K562 (cell line): ENCODE measurements around the gene RAB6A. TPM values are rescaled to one million over a fixed set of nuclear protein-coding genes. Genes with fewer than 3 reads are reported as not detected.

ENCODE experiments used
- CREB5 ChIP-seq: fragments of 250-450 bp; sonication (Bioruptor Pico); IDR thresholded peaks from 2 replicates; pipeline ENCODE4 v1.5.0; 2020; ENCODE audit warnings: mild to moderate bottlenecking
- ZMIZ1 ChIP-seq, 2 experiments: fragments of 150-350 bp in 1 of 2; IDR thresholded peaks; 2 replicates each; pipeline ENCODE4 v1.6.1; 2012 to 2016; ENCODE audit warnings: low read depth in 2 of 2, low read length in 2 of 2, mild to moderate bottlenecking in 1 of 2, moderate library complexity in 1 of 2
- ZNF197 ChIP-seq: fragments of 200-800 bp; sonication (Bioruptor generic); IDR thresholded peaks from 2 replicates; pipeline ENCODE4 v1.6.1; 2016; ENCODE audit warnings: low read depth, missing genetic modification characterization, missing compliant biosample characterization
- ZNF239 ChIP-seq: fragments of 250-450 bp; sonication (Bioruptor Pico); IDR thresholded peaks from 2 replicates; pipeline ENCODE4 v1.4.0; 2020; ENCODE audit warnings: mild to moderate bottlenecking
- ZNF407 ChIP-seq: fragments of 450-650 bp; IDR thresholded peaks from 2 replicates; pipeline ENCODE4 v1.6.1; 2016; ENCODE audit warnings: low read depth
- polyA plus RNA-seq, 8 experiments: library from polyadenylated mRNA; depleted of rRNA in 4 of 8; stranded (reverse) in 5 of 8; unstranded in 3 of 8; fragments of >200 nt; fragmentation: Nextera tagmentation in 2 of 8; fragmentation: Illumina TruSeq in 1 of 8; extraction: Ambion mirVana in 2 of 8; extraction: Trizol in 1 of 8; gene quantifications; 2 replicates each; pipeline versions ENCODE4 v1.2.1 to v1.2.3, GENCODE V29; 2011 to 2014; ENCODE audit warnings: inconsistent platforms in 1 of 8, missing spikeins in 1 of 8
- total RNA-seq, 7 experiments: library from RNA; depleted of rRNA in 6 of 7; stranded (reverse); fragments of >200 nt in 6 of 7; fragmentation: Illumina TruSeq in 2 of 7; extraction: Trizol in 2 of 7; gene quantifications; 2 replicates each; pipeline versions ENCODE4 v1.2.1 to v1.2.3, GENCODE V29; 2011 to 2021; ENCODE audit warnings: low replicate concordance in 1 of 7

Gene RAB6A
- total and polyA plus RNA-seq, 9 of the 15 experiments (the other 6 are each of a cell fraction or from before 2014, with no cell fraction given), result 14.0 to 95.3 (median 45.4) TPM

- no peak for TF ChIP-seq CREB5
- TF ChIP-seq ZNF239, result no peak
- no peak for TF ChIP-seq ZNF197
- no peak for TF ChIP-seq ZMIZ1 (IDR thresholded peaks at IDR 0.05; ENCODE audit: low read depth in 2 of 2, low read length in 2 of 2)
- TF ChIP-seq ZNF407, result no peak
Measured at GRCh38 chr11:73648121-73648520, 112.8 kb downstream of the RAB6A start (continued).
